GM12873 (cell line): Measurements from ENCODE around the gene SVOPL.

Experiments used
- TF ChIP-seq, protein P1 (sequence below): IDR thresholded peaks from 2 replicates; pipeline ENCODE4 v1.5.1; 2012; ENCODE audit warnings: low read depth, mild to moderate bottlenecking, moderate library complexity, low read length, control low read depth; ENCODE audit not compliant: insufficient read depth; ENCODE audit errors: missing control alignments

SVOPL gene, protein sequence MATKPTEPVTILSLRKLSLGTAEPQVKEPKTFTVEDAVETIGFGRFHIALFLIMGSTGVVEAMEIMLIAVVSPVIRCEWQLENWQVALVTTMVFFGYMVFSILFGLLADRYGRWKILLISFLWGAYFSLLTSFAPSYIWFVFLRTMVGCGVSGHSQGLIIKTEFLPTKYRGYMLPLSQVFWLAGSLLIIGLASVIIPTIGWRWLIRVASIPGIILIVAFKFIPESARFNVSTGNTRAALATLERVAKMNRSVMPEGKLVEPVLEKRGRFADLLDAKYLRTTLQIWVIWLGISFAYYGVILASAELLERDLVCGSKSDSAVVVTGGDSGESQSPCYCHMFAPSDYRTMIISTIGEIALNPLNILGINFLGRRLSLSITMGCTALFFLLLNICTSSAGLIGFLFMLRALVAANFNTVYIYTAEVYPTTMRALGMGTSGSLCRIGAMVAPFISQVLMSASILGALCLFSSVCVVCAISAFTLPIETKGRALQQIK

DNA sequence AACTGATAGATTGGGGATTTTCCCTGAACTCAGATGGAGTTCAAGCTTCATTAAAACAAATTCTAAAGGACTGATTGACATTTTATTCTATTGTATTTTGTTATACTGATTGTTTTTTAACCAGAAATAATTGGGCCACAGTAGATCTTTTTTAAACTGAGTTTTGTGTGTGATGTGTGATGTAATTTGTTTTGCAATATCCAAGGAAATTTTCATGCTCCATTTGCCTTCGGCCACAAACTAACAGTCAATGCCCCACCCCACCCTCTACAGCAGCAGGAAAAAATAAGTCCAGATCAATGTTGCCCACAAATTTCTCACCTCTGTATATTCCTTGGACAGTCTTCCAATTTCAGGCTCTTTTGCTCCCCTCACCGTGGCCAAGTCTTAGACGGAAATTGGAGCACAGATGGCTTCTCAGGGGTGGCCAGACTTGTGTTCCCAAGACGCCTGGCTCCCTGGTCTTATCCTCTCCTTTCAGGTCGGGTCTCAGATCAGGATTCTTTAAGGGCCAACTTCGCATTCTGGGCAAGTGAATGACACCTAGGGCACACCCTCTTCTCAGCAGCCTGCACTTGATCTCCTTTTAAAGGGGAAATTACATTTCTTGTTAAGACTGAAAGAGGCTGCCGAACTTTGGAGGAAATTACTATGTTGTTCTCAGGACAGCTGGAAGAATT is at the start of gene SVOPL:
Gene SVOPL (minus strand): TSS at position 506 of the 680 bp plus-strand sequence. CDS start 22,317 bp downstream, outside the sequence.
- TF ChIP-seq, protein P1, sequence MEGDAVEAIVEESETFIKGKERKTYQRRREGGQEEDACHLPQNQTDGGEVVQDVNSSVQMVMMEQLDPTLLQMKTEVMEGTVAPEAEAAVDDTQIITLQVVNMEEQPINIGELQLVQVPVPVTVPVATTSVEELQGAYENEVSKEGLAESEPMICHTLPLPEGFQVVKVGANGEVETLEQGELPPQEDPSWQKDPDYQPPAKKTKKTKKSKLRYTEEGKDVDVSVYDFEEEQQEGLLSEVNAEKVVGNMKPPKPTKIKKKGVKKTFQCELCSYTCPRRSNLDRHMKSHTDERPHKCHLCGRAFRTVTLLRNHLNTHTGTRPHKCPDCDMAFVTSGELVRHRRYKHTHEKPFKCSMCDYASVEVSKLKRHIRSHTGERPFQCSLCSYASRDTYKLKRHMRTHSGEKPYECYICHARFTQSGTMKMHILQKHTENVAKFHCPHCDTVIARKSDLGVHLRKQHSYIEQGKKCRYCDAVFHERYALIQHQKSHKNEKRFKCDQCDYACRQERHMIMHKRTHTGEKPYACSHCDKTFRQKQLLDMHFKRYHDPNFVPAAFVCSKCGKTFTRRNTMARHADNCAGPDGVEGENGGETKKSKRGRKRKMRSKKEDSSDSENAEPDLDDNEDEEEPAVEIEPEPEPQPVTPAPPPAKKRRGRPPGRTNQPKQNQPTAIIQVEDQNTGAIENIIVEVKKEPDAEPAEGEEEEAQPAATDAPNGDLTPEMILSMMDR: no peak

DNA sequence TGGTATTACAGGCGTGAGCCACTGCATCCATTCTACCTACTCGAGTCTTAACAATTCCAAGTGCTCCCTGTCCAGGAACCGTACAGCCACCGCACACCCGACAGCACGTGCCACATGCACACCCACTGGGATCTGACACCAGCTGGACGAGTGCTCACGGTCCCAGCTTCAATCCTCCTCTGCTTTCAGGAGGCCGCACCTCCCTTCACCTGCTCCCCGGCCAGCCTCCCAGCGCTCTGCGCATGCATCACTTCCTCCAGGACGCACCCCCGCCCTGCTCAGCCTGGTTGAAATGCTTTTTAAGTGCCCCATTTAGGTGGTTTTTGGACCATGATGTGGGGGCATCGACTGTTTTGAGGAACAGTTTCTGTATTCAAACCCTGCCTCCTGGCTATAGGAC is 49.3 kb upstream of the SVOPL start:
- TF ChIP-seq, protein P1: no peak

DNA sequence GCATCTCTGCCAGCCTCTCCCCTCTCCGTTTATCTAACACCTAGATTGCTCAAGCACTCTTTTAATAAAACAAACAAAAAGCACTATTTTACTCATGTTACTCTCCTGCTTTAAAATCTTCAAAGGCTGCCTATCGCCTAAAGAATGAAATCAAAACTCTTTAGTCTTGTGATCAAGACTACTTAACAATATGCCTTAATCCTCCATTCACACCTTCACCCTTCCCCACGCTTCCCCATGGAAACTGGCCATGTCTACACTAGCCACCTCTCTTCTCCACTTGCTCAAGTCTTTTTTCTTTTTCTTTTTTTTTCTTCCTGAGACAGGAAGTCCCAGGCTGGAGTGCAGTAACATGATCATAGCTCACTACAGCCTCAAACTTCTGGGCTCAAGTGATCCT is 48.8 kb upstream of the SVOPL start:
- TF ChIP-seq, protein P1: no peak

DNA sequence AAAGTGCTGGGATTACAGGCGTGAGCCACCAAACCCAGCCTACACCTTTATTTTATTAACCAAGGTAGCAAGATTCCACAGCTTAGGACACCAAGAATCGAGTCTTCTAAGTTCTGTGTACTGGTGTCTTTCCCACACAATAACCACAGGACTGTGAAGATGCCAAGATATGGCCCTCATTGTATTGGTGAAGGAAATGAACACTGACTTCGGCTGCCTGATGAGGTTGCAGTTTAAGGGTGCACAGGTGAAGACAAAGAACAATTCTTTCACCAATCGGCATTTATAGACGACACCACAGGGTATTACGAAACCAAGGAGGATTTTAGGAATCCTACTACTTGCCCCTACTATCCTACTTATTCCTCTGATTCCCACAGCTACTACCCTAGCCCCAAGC is 47.5 kb upstream of the SVOPL start:
- TF ChIP-seq, protein P1: no peak

DNA sequence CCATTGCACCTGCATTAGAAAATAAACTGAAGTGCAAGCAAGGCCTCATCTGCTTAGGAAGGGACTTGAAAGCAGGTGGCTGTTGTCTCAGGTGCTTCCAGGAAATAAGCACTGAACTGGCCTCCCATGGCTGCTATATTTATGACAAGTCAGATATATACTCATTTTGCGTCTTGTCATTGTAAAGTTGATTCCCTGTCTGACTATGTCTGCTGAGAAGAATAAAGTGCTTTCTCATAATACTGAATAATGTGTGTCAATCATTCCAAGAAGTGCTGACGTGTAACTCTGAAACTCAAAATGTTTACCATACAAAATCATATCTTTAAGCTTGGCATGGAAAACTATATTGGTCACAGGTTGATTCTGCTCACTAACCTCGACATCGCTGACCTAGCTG is 44.9 kb upstream of the SVOPL start:
- TF ChIP-seq, protein P1: no peak

DNA sequence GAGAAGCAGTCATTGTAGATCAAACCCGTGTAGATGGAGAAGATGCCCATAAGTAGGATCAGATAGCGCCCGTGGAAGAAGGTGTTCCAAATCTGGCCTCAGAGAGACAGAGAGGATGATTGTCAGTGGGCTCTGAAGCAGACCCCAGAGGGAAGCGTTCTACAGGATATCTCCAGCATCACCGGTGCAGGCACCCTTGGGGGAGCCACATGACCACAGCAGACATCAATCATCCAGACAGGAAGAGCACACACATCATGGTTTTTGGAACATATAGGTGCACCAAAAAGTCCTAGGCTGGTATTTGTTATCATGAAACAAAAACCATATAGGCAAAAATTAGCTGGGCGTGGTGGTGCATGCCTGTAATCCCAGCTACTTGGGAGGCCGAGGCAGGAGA is 44.0 kb upstream of the SVOPL start:
- TF ChIP-seq, protein P1: no peak

DNA sequence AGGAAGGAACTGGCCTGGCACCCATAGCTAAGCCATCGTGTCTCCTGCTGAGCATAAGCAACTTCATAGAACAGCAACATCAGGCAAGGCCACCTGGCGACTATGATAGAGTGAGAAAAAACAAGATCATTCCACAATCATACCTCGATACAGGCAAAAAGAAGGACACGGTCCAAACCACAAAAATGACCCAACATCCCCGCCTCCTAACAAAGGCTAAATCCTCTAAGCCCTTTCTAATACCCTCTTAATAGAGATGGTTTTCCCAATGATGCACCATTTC is 40.2 kb upstream of the SVOPL start:
- TF ChIP-seq, protein P1: no peak
